Cortex of kidney (tissue), 1 donor: ENCODE results near the gene URB1.
"Not testable (repeated sequence)": the region's sequence is repeated elsewhere in the genome, so short reads cannot be mapped to it uniquely, and the experiment has no call there.

Experiments
- DNase-seq: peaks from one replicate; lab custom pipeline; 2025; lab: John Stamatoyannopoulos, UW

The URB1 gene, protein sequence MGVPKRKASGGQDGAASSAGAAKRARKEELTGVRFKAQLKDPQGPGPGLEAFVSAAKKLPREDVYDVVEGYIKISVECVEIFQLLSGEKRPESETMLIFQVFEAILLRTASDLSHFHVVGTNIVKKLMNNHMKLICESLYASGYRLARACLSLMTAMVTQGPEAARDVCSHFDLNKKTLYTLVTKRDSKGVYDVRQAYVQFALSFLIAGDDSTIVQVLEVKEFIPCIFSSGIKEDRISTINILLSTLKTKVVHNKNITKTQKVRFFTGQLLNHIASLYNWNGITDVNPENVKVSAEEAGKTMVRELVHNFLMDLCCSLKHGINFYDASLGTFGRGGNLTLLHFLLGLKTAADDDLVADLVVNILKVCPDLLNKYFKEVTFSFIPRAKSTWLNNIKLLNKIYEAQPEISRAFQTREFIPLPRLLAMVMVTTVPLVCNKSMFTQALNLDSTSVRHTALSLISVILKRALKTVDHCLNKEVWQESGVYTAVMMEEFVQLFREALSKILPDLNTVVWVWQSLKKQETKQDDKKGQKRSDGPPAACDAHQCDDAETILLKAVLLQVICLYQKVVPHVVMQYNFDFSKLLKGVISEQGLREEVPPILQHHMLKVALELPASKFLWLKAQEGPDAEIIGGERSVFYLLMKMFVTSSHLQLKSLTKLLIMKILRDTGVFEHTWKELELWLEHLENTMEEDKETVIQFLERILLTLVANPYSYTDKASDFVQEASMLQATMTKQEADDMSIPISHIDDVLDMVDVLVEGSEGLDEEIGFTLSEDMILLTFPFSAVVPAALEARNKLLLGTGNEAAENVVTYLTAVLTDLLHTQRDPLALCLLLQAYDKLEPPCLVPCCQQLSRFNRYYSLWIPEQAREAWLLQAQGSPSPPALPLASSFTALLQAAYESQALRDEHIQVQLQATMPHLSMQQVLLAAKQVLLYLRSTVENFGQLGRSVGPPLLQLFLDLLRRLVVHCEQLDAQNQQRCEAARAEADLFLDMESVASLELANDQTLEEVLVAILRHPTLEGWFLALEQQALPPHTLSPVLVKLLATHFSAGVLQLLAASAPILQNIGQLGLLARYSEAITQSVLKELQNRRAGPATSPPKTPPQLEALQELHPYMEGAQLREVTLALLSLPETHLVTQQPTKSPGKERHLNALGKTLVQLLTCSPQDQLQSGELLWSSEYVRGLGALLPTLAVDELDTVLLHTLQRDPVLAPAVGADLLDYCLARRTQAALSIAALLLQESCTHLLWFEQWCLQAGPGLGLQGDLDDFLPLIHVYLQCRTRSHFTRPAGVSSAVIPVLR (N-terminal part only)

GRCh38 chr21:32392880-32393676 lies at the start of gene URB1:
Gene URB1, minus strand, starts transcription at chr21:32393012. Its CDS starts 102 bp downstream, at chr21:32392910.
- DNase-seq, result no peak

GRCh38 chr21:32437729-32438128 lies 44.9 kb upstream of the URB1 start:
- DNase-seq, result no peak

DNA sequence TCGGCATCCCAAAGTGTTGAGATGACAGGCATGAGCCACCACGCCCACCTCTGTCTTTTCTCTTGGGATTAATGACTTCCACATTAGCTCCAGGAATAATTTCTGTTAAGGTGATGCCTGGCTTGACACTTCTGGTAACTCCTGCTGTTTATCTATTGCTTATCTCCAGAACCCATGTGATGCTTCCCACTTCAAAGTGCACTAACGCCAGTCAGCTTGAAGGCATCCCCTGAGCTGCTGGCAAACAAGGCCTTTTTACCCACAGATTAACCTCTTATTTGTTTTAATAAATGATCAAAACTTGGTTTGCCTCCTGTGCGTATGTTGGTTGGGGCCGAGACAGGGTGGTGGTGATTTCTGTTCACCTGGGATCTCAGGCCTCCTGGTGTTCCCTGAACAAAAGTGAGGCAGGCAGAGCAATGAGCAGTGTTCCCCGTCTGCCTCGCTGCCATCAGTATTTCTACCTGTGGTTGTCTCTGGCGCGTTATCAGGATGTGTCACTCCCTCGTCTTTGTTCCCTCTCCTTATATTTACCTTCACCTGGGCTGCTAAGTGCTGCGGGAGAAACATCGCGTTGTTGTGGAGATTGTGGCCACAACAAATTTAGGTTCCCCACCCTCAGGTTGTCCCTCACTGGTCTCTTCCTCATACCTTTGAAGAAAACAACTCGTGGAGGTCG lies 40.3 kb upstream of the URB1 start:
- DNase-seq, result not testable (repeated sequence)

- DNase-seq, result no peak
Observed at GRCh38 chr21:32427958-32428623, 35.3 kb upstream of the URB1 start.

- DNase-seq, result no peak
Observed at GRCh38 chr21:32426592-32427051, 33.8 kb upstream of the URB1 start.

GRCh38 chr21:32426066-32426465 lies 33.3 kb upstream of the URB1 start:
- no peak for DNase-seq

- no peak for DNase-seq
Observed at GRCh38 chr21:32425628-32426027, 32.8 kb upstream of the URB1 start.

- DNase-seq, result no peak
Observed at GRCh38 chr21:32424674-32425073, 31.9 kb upstream of the URB1 start.

DNA sequence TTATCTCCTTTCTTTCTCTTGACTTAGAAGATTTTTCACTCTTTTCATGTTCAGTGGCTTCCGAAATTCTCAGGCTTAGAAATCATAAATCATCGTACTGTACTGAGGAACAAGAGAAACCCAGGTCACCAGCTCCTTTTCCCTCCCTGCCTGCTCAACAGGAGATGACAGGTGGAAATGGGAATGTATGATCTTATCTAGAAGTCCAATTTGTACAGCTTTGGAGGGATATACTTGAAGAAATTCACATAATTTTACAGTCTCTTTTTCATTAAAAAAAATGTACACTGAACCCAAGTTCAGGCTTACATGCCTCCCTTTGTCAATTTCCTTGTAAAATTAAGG lies 31.4 kb upstream of the URB1 start:
- DNase-seq, result no peak

- no peak for DNase-seq
Observed at GRCh38 chr21:32423320-32424190, 30.7 kb upstream of the URB1 start.

GRCh38 chr21:32422064-32422463 lies 29.3 kb upstream of the URB1 start:
- DNase-seq, result no peak

- DNase-seq, result no peak
Observed at GRCh38 chr21:32418146-32418545, 25.3 kb upstream of the URB1 start.

- DNase-seq, result no peak
Observed at GRCh38 chr21:32415451-32416398, 22.9 kb upstream of the URB1 start.

- no peak for DNase-seq
Observed at GRCh38 chr21:32414579-32415358, 22.0 kb upstream of the URB1 start.

DNA sequence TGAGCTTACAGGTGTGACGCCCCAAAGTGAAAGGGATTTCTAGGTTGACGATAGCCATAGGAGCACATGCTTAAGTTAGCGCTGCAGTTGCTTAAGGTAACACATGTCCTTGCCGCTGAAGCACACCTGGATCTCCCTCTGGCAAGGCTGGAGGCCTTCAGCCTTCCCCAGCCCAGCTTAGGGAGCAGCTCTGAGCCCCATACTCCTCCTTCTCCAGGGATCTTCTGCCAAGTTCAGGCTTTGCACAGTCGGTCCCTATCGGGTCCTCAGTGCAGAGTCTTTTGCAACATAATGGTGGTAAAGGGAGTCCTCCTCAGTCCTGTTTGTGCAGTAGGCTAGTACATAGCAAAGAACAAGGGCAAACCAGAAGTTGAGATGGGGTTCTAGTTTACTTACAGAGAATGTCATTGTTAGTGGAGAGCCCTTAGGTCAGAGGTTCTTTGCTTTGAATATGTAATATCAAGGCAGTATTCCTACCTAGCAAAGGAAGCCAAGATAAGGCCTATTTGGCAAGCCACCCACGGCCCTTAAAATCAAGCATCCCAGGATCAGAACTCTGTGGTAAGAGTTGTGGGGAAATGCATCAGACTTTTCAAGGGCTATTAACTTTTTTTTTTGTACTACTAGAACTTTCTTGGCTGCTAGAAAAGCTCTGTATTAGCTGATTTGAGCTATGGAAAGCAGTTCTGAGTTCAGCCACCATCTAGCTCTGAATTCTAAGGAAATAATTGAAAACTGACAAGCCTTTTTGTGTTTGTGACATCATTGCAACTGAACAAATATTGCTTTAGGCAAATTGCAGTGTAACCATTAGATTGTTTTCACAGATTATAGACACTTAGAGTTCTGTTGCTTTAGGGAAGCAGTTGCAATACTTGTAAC lies 21.1 kb upstream of the URB1 start:
- DNase-seq, result no peak

GRCh38 chr21:32413015-32413504 lies 20.2 kb upstream of the URB1 start:
- DNase-seq, result no peak
